MM.1S (cell line): Measurements from ENCODE around the gene ACYP2.

Source experiments
- CTCF ChIP-seq: fragments of 300-600 bp; sonication (generic); IDR thresholded peaks from 2 replicates; pipeline ENCODE4 v1.5.1; 2016; ENCODE audit warnings: antibody characterized with exemption, low read length, mixed read lengths
- EZH2phosphoT487 ChIP-seq: fragments of 300-600 bp; sonication (generic); IDR thresholded peaks from 2 replicates; pipeline ENCODE4 v1.6.1; 2018; ENCODE audit warnings: antibody characterized with exemption, low read length

GRCh38 chr2:54074606-54075341 is 40.6 kb upstream of the ACYP2 start:
- no peak for TF ChIP-seq EZH2phosphoT487
- no peak for TF ChIP-seq CTCF
